Hepatocyte (in vitro differentiated cells): ENCODE results near the gene SLC22A23. TPM values are rescaled to one million over a fixed set of nuclear protein-coding genes. Genes with fewer than 3 reads are reported as not detected.

Experiments
- DNase-seq: peaks from one replicate; pipeline ENCODE4 v3.0.0-alpha.2; 2016; ENCODE audit warnings: low spot score
- H2AFZ ChIP-seq: fragments of 200-600 bp; sonication (generic); 2 replicates; pipeline ENCODE4 v1.6.0; 2016; ENCODE audit warnings: antibody characterized with exemption, mild to moderate bottlenecking
- H3K27ac ChIP-seq: fragments of 200-600 bp; sonication (generic); 2 replicates; pipeline ENCODE4 v1.5.1; 2016; ENCODE audit warnings: mild to moderate bottlenecking
- H3K27me3 ChIP-seq: fragments of 200-600 bp; sonication (generic); 2 replicates; pipeline ENCODE4 v1.6.1; 2016
- H3K36me3 ChIP-seq: fragments of 200-600 bp; sonication (generic); replicated peaks from 2 replicates; pipeline ENCODE4 v1.5.1; 2016; ENCODE audit warnings: low read depth; ENCODE audit not compliant: insufficient read depth
- H3K4me1 ChIP-seq: fragments of 200-600 bp; sonication (generic); 2 replicates; pipeline ENCODE4 v1.5.1; 2016; ENCODE audit warnings: mild to moderate bottlenecking, moderate library complexity; ENCODE audit not compliant: insufficient read depth
- H3K4me2 ChIP-seq: fragments of 200-600 bp; sonication (generic); 2 replicates; pipeline ENCODE4 v1.6.0; 2016
- H3K4me3 ChIP-seq: fragments of 200-600 bp; sonication (generic); 2 replicates; pipeline ENCODE4 v1.5.1; 2016; ENCODE audit warnings: mild to moderate bottlenecking
- H3K79me2 ChIP-seq: fragments of 200-600 bp; sonication (generic); 2 replicates; pipeline ENCODE4 v1.6.0; 2017; ENCODE audit warnings: mild to moderate bottlenecking
- H3K9me2 ChIP-seq: fragments of 200-600 bp; sonication (generic); replicated peaks from 2 replicates; pipeline ENCODE4 v1.6.0; 2017; ENCODE audit warnings: mild to moderate bottlenecking; ENCODE audit not compliant: insufficient read depth
- H3K9me3 ChIP-seq: fragments of 200-600 bp; sonication (generic); 2 replicates; pipeline ENCODE4 v1.5.1; 2016; ENCODE audit warnings: low read depth, mild to moderate bottlenecking
- H4K20me1 ChIP-seq: fragments of 200-600 bp; sonication (generic); 2 replicates; pipeline ENCODE4 v1.6.0; 2016; ENCODE audit warnings: mild to moderate bottlenecking; ENCODE audit not compliant: insufficient read depth, poor library complexity, severe bottlenecking
- CTCF ChIP-seq: fragments of 200-600 bp; sonication (generic); IDR thresholded peaks from 2 replicates; pipeline ENCODE4 v1.5.1; 2016; ENCODE audit warnings: antibody characterized with exemption, mild to moderate bottlenecking; ENCODE audit not compliant: poor library complexity
- EZH2 ChIP-seq: fragments of 200-600 bp; sonication (generic); IDR thresholded peaks from 2 replicates; pipeline ENCODE4 v1.6.1; 2016; ENCODE audit warnings: antibody characterized with exemption, mild to moderate bottlenecking, borderline replicate concordance
- EZH2phosphoT487 ChIP-seq: fragments of 200-600 bp; sonication (generic); IDR thresholded peaks from one replicate; pipeline ENCODE4 v1.6.1; 2018; ENCODE audit warnings: antibody characterized with exemption, mild to moderate bottlenecking, low read depth, moderate library complexity; ENCODE audit not compliant: unreplicated experiment, severe bottlenecking
- WGBS: methylation state at CpG from one replicate; pipeline ENCODE4 v1.1.6; 2016; ENCODE audit warnings: low lambda C conversion rate; ENCODE audit errors: missing lambda C conversion rate; 5-methylcytosine and 5-hydroxymethylcytosine counted together
- polyA plus RNA-seq: library from polyadenylated mRNA; unstranded; fragments of >200 nt; fragmentation: Nextera tagmentation; extraction: Ambion mirVana; gene quantifications from 2 replicates; pipeline ENCODE4 v1.2.1, GENCODE V29; 2016
- total RNA-seq: library from RNA; depleted of rRNA; stranded (reverse); fragments of >200 nt; gene quantifications from 2 replicates; pipeline ENCODE4 v1.2.3, GENCODE V29; 2014

SLC22A23 gene
- total and polyA plus RNA-seq, 2 experiments from 2014 or later: 14.3 to 14.8 TPM

- Histone ChIP-seq H3K9me3 (no peaks in the 10 kb centered on the region), H3K27me3 (no peaks in the 10 kb centered on the region), H3K79me2 (peaks cover 18% of the 10 kb centered on the region), H3K4me2 (no peak overlapping the region), H3K9me2 (no peaks in the 10 kb centered on the region), H3K27ac (no peak overlapping the region), H2AFZ (no peak overlapping the region), H3K36me3 (no peaks in the 10 kb centered on the region), H4K20me1 (no peaks in the 10 kb centered on the region), H3K4me3 (no peak overlapping the region), H3K4me1 (peaks cover 7% of the 10 kb centered on the region)
- DNase-seq: no peak
- 88% methylated on average over 10 of the region's 10 CpGs for WGBS
- TF ChIP-seq CTCF (no peak), EZH2phosphoT487 (no peak), EZH2 (no peak)
These were observed 128.1 kb downstream of the SLC22A23 start for GRCh38 chr6:3328796-3329195.

- WGBS: 93% methylated on average over 12 of the region's 12 CpGs
- Histone ChIP-seq H2AFZ (no peak overlapping the region), H3K27ac (no peak overlapping the region), H3K9me3 (no peaks in the 10 kb centered on the region), H3K36me3 (no peaks in the 10 kb centered on the region), H3K4me3 (no peak overlapping the region), H4K20me1 (no peaks in the 10 kb centered on the region), H3K9me2 (no peaks in the 10 kb centered on the region), H3K4me2 (no peak overlapping the region), H3K27me3 (no peaks in the 10 kb centered on the region), H3K4me1 (peaks cover 7% of the 10 kb centered on the region), H3K79me2 (peaks cover 14% of the 10 kb centered on the region)
- DNase-seq: no peak
- TF ChIP-seq EZH2: no peak
- no peak for TF ChIP-seq EZH2phosphoT487
- no peak for TF ChIP-seq CTCF
These were observed 128.7 kb downstream of the SLC22A23 start for GRCh38 chr6:3328145-3328544.

GRCh38 chr6:3327403-3327802 is 129.4 kb downstream of the SLC22A23 start:
- no peak overlapping the region for H3K27ac ChIP-seq
- H3K4me2 ChIP-seq: no peak overlapping the region
- 97% methylated on average over 3 of the region's 3 CpGs for WGBS
- H4K20me1 ChIP-seq: no peaks in the 10 kb centered on the region
- no peaks in the 10 kb centered on the region for H3K9me2 ChIP-seq
- H3K9me3 ChIP-seq: no peaks in the 10 kb centered on the region
- H3K27me3 ChIP-seq: no peaks in the 10 kb centered on the region
- no peak overlapping the region for H3K4me3 ChIP-seq
- peaks cover 14% of the 10 kb centered on the region for H3K79me2 ChIP-seq
- no peaks in the 10 kb centered on the region for H3K36me3 ChIP-seq
- no peak overlapping the region for H2AFZ ChIP-seq
- TF ChIP-seq EZH2phosphoT487 (no peak), EZH2 (no peak), CTCF (no peak)
- DNase-seq: no peak
- H3K4me1 ChIP-seq: peaks cover 7% of the 10 kb centered on the region

GRCh38 chr6:3326981-3327380 is 129.9 kb downstream of the SLC22A23 start:
- no peaks in the 10 kb centered on the region for H3K27me3 ChIP-seq
- no peak overlapping the region for H3K4me3 ChIP-seq
- no peak for TF ChIP-seq EZH2phosphoT487
- no peak for TF ChIP-seq CTCF
- no peak for TF ChIP-seq EZH2
- H3K4me2 ChIP-seq: no peak overlapping the region
- H3K4me1 ChIP-seq: peaks cover 7% of the 10 kb centered on the region
- no peaks in the 10 kb centered on the region for H4K20me1 ChIP-seq
- WGBS: 89% methylated on average over 6 of the region's 9 CpGs
- H3K36me3 ChIP-seq: no peaks in the 10 kb centered on the region
- H3K9me3 ChIP-seq: no peaks in the 10 kb centered on the region
- no peak overlapping the region for H3K27ac ChIP-seq
- no peaks in the 10 kb centered on the region for H3K9me2 ChIP-seq
- peaks cover 13% of the 10 kb centered on the region for H3K79me2 ChIP-seq
- no peak overlapping the region for H2AFZ ChIP-seq
- no peak for DNase-seq
